C4-2B (cell line): ENCODE measurements around the gene TBXT.

ENCODE experiments used
- H3K27ac ChIP-seq: fragments of 450-650 bp; 2 replicates; pipeline ENCODE4 v1.5.1; 2017
- CTCF ChIP-seq: fragments of 450-650 bp; conservative IDR thresholded peaks from 2 replicates; pipeline ENCODE4 v1.5.1; 2017; ENCODE audit warnings: mild to moderate bottlenecking
- ZFX ChIP-seq: fragments of 450-650 bp; IDR thresholded peaks from 2 replicates; pipeline ENCODE4 v1.6.1; 2017

TBXT gene

GRCh38 chr6:166169549-166170421 lies 2.1 kb upstream of the TBXT start:
- TF ChIP-seq ZFX (no peak), CTCF (no peak)
- no peak overlapping the region for H3K27ac ChIP-seq

GRCh38 chr6:166168616-166169548 lies 1.2 kb upstream of the TBXT start:
- no peak overlapping the region for H3K27ac ChIP-seq
- no peak for TF ChIP-seq CTCF
- TF ChIP-seq ZFX: no peak

GRCh38 chr6:166167258-166167731 lies 356 bp downstream of the TBXT start:
- no peak overlapping the region for H3K27ac ChIP-seq
- no peak for TF ChIP-seq ZFX
- no peak for TF ChIP-seq CTCF

GRCh38 chr6:166166314-166167257 lies 1.1 kb downstream of the TBXT start:
- TF ChIP-seq CTCF (no peak), ZFX (no peak)
- H3K27ac ChIP-seq: no peak overlapping the region

- H3K27ac ChIP-seq: no peak overlapping the region
- TF ChIP-seq ZFX (no peak), CTCF (no peak)
Measured at GRCh38 chr6:166165558-166166313, 1.9 kb downstream of the TBXT start.

- TF ChIP-seq CTCF (no peak), ZFX (no peak)
- no peak overlapping the region for H3K27ac ChIP-seq
Measured at GRCh38 chr6:166162599-166163342, 4.9 kb downstream of the TBXT start.
